ENCODE data around the gene YBX3. TPM values are rescaled to one million over a fixed set of nuclear protein-coding genes. Genes with fewer than 3 reads are reported as not detected.

YBX3 gene
- total RNA-seq, 4 donors from 2014 or later, result 3,451 to 6,393 (median 4,786) TPM

DNA sequence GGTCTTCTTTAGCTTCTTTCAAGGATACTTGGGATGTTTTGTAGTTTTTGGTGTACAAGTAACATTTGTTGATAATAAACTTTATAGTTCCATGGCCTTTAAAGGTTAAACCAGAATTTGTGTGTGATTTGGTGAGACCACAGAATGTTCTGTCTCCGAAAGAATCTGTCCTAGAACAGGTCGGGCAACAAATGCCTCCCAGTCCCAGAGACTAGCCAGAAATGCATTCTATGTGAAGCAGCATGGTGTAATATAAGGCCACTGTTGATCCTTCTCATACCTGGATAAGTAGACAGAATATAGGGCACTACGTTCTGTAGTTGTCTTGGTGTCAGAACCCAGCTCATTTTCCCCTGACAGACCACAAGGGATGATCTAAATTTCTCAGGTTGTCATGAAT, 59.3 kb downstream of the YBX3 start:
- TF ChIP-seq POLR2A (IDR thresholded peaks at IDR 0.05), result no peak
- TF ChIP-seq, protein P1, sequence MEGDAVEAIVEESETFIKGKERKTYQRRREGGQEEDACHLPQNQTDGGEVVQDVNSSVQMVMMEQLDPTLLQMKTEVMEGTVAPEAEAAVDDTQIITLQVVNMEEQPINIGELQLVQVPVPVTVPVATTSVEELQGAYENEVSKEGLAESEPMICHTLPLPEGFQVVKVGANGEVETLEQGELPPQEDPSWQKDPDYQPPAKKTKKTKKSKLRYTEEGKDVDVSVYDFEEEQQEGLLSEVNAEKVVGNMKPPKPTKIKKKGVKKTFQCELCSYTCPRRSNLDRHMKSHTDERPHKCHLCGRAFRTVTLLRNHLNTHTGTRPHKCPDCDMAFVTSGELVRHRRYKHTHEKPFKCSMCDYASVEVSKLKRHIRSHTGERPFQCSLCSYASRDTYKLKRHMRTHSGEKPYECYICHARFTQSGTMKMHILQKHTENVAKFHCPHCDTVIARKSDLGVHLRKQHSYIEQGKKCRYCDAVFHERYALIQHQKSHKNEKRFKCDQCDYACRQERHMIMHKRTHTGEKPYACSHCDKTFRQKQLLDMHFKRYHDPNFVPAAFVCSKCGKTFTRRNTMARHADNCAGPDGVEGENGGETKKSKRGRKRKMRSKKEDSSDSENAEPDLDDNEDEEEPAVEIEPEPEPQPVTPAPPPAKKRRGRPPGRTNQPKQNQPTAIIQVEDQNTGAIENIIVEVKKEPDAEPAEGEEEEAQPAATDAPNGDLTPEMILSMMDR (IDR thresholded peaks at IDR 0.05 in 4 of 5, conservative IDR thresholded peaks at IDR 0.05 in 1 of 5), result no peak
- in situ Hi-C loops (cut with MboI; ENCODE audit: low sequenced_read_pairs in 4 of 4) (no loop called here), intact Hi-C loops (cut with DNase I; ENCODE audit: low total_unique reads) (no loop called here)
- H3K4me1 ChIP-seq, result no peaks in the 10 kb centered on the region
- no peaks in the 10 kb centered on the region for H3K27me3 ChIP-seq
- H3K27ac ChIP-seq, result no peak overlapping the region
- no peak overlapping the region for H3K4me3 ChIP-seq
- ATAC-seq, result no peak
- H3K36me3 ChIP-seq, result no peaks in the 10 kb centered on the region
- no peak for DNase-seq
- H3K9me3 ChIP-seq, result no peaks in the 10 kb centered on the region

DNA sequence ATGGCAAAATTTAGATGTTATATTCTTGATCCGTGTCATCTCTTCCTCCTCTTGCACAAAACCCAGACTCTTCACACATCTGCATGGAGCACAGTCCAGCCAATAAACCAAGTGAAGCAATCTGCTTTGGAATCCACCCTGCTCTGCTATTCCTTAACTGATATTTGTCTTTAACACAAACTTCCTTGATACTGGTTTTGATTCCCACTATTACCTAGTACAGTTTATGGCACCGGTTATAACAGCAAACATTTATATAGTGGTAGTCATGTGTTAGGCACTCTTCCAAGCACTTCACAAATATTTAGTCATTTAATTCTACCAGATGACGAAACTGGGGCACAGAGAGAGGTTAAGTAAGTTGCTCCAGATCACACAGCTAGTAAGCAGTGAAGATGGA, 61.8 kb downstream of the YBX3 start:
- Histone ChIP-seq H3K27me3 (no peaks in the 10 kb centered on the region), H3K9me3 (no peaks in the 10 kb centered on the region), H3K27ac (no peak overlapping the region), H3K4me3 (no peak overlapping the region), H3K36me3 (no peaks in the 10 kb centered on the region), H3K4me1 (no peaks in the 10 kb centered on the region)
- in situ Hi-C loops (cut with MboI; ENCODE audit: low sequenced_read_pairs in 4 of 4) (no loop called here), intact Hi-C loops (cut with DNase I; ENCODE audit: low total_unique reads) (no loop called here)
- ATAC-seq (no peak), DNase-seq (no peak)
- TF ChIP-seq, protein P1 (IDR thresholded peaks at IDR 0.05 in 4 of 5, conservative IDR thresholded peaks at IDR 0.05 in 1 of 5), result no peak
- no peak for TF ChIP-seq POLR2A (IDR thresholded peaks at IDR 0.05)

DNA sequence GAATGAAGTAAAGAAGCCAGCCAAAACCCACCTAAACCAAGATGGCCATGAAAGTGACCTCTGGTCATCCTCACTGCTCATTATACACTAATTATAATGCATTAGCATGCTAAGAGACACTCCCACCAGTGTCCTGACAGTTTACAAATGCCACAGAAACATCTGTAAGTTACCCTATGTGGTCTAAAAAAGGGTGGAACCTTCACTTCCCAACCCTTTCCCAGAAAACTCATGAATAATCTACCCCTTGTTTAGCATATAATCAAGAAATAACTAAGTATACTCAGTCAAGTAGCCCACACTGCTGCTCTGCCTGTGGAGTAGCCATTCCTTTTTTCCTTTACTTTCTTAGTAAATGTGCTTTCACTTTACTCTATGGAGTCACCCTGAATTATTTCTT, 69.1 kb downstream of the YBX3 start:
- H3K27me3 ChIP-seq, result no peaks in the 10 kb centered on the region
- in situ Hi-C loops (cut with MboI; ENCODE audit: low sequenced_read_pairs in 4 of 4) (no loop called here), intact Hi-C loops (cut with DNase I; ENCODE audit: low total_unique reads) (no loop called here)
- TF ChIP-seq POLR2A (IDR thresholded peaks at IDR 0.05), result no peak
- TF ChIP-seq, protein P1 (IDR thresholded peaks at IDR 0.05 in 4 of 5, conservative IDR thresholded peaks at IDR 0.05 in 1 of 5), result no peak
- no peak overlapping the region for H3K4me3 ChIP-seq
- H3K36me3 ChIP-seq, result no peaks in the 10 kb centered on the region
- ATAC-seq, result no peak
- H3K27ac ChIP-seq, result no peak overlapping the region
- no peaks in the 10 kb centered on the region for H3K4me1 ChIP-seq
- H3K9me3 ChIP-seq, result no peaks in the 10 kb centered on the region
- DNase-seq, result no peak

DNA sequence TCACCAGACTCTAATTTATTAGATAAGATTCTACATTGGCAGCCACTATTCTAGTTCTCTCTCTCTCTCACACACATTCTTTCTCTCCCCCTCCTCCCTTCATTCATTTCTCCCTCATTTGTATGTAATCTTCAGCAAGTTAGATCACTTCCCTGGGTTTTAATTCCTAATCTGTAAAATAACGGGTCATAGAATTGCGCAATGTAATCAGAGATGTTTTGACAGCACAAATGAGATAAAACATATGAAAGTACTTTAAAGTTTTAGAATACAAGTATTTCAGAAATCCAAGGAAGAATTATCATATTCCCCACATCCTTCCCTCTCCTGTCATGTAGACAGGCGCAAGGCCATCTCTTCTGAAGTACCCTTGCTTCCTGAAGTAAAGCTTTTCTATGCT, 70.9 kb downstream of the YBX3 start:
- intact Hi-C loops (cut with DNase I; ENCODE audit: low total_unique reads) (no loop called here), in situ Hi-C loops (cut with MboI; ENCODE audit: low sequenced_read_pairs in 4 of 4) (no loop called here)
- Histone ChIP-seq H3K27me3 (no peaks in the 10 kb centered on the region), H3K4me3 (no peak overlapping the region), H3K36me3 (no peaks in the 10 kb centered on the region), H3K9me3 (no peaks in the 10 kb centered on the region), H3K4me1 (no peaks in the 10 kb centered on the region), H3K27ac (no peak overlapping the region)
- ATAC-seq (no peak), DNase-seq (no peak)
- TF ChIP-seq, protein P1 (IDR thresholded peaks at IDR 0.05 in 4 of 5, conservative IDR thresholded peaks at IDR 0.05 in 1 of 5), result no peak
- no peak for TF ChIP-seq POLR2A (IDR thresholded peaks at IDR 0.05)

Other genes with a start within 250 kb of the YBX3 start
- gene EIF2S3B, start 217.4 kb downstream of the YBX3 start, total RNA-seq, result under 1 TPM in 1 of 4 donors, not detected in 3; 0.31 TPM
- gene MAGOHB, start 109.7 kb downstream of the YBX3 start, total RNA-seq, result 1 to 10 TPM in 3 of 4 donors, under 1 TPM in 1; 0.80 to 6.3 (median 3.8) TPM
- under 1 TPM in 1 of 4 donors, not detected in 3; 0.12 TPM for gene STYK1, start 49.3 kb downstream of the YBX3 start, total RNA-seq
- not detected for gene TAS2R7, start 79.3 kb upstream of the YBX3 start, total RNA-seq
- under 1 TPM in 1 of 4 donors, not detected in 3; 0.36 TPM for gene TAS2R8, start 84.0 kb upstream of the YBX3 start, total RNA-seq
- gene TAS2R9, start 86.8 kb upstream of the YBX3 start, total RNA-seq, result 1 to 10 TPM in 1 of 4 donors, not detected in 3; 1.1 TPM
- gene TAS2R10, start 103.0 kb upstream of the YBX3 start, total RNA-seq, result under 1 TPM in 1 of 4 donors, not detected in 3; 0.51 TPM
- 1 to 10 TPM in 2 of 4 donors, not detected in 2; 1.2 to 3.5 TPM for gene PRR4, start 126.2 kb upstream of the YBX3 start, total RNA-seq
- 10 to 100 TPM in 1 of 4 donors, 1 to 10 TPM in 3; 2.2 to 21.0 (median 2.9) TPM for gene PRH1, start 160.9 kb upstream of the YBX3 start, total RNA-seq
- 1 to 10 TPM in 1 of 4 donors, under 1 TPM in 1, not detected in 2; 0.26 to 3.8 TPM for gene TAS2R13, start 186.2 kb upstream of the YBX3 start, total RNA-seq
- not detected for gene PRH2, start 205.9 kb upstream of the YBX3 start, total RNA-seq
- gene TAS2R14, start 215.9 kb upstream of the YBX3 start, total RNA-seq, result 1 to 10 TPM in 1 of 4 donors, under 1 TPM in 2, not detected in 1; 0.27 to 3.0 (median 0.29) TPM

Data from gastrocnemius medialis (tissue), 4 donors.